ENCODE data around the gene SURF1.
"Not testable (repeated sequence)": the region's sequence is repeated elsewhere in the genome, so short reads cannot be mapped to it uniquely, and the experiment has no call there.

SURF1 gene

DNA sequence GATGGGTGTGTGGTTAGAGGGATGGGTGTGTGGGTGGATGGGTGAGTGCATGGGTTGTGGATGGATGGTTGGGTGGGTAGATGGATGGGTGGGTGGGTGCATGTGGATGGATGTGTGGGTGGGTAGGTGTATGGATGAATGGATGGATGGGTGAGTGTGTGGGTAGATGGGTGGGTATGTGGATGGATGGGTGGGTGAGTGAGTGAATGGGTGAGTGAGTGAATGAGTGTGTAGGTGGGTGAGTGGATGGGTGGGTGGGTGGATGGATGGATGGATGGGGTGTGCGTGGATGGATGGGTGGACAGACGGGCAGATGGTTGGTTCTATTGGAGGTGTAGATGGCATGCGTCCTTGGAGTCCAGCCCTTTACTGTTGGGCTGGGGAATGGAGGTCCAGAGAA, 37.1 kb upstream of the SURF1 start:
- Histone ChIP-seq H3K4me3 (ENCODE audit: insufficient read depth in 1 of 2, low read depth in 1 of 2, low read length in 2 of 2) (no peak overlapping the region), H3K4me1 (ENCODE audit: control insufficient read depth, insufficient read depth, low read depth, low read length) (no peaks in the 10 kb centered on the region), H2BK5ac (ENCODE audit: low read depth, low read length, poor library complexity, severe bottlenecking) (no peak overlapping the region), H3K4me2 (ENCODE audit: low read length, poor library complexity, severe bottlenecking) (no peak overlapping the region), H3K18ac (ENCODE audit: low read depth in 1 of 2, low read length in 2 of 2) (no peak overlapping the region), H3K9ac (ENCODE audit: low read length) (no peak overlapping the region), H4K8ac (ENCODE audit: low read length) (no peak overlapping the region), H3K4ac (ENCODE audit: low read depth in 1 of 2, low read length in 2 of 2) (no peak overlapping the region), H2AFZ (ENCODE audit: low read depth, low read length) (no peak overlapping the region), H3K23ac (ENCODE audit: low read length in 2 of 2) (no peak overlapping the region), H3K36me3 (ENCODE audit: control insufficient read depth in 1 of 2, insufficient read depth in 2 of 2, low read depth in 1 of 2, low read length in 2 of 2) (no peaks in the 10 kb centered on the region), H2BK120ac (ENCODE audit: low read depth, low read length) (no peak overlapping the region), H3K27ac (ENCODE audit: low read length, poor library complexity, severe bottlenecking) (no peak overlapping the region), H3K14ac (ENCODE audit: low read length in 2 of 2) (no peak overlapping the region), H2BK15ac (ENCODE audit: low read depth, poor library complexity, severe bottlenecking) (no peak overlapping the region), H3K9me3 (ENCODE audit: control insufficient read depth, low read length) (no peaks in the 10 kb centered on the region), H3K79me1 (replicated peaks; ENCODE audit: low read length, poor library complexity, severe bottlenecking) (no peaks in the 10 kb centered on the region), H3K27me3 (ENCODE audit: control insufficient read depth in 1 of 2, insufficient read depth in 1 of 2, low read length in 2 of 2) (peaks cover 39 to 59% of the 10 kb centered on the region in 2 experiments), H2BK12ac (ENCODE audit: low read length in 2 of 2) (no peak overlapping the region), H2AK5ac (ENCODE audit: low read length, severe bottlenecking) (no peak overlapping the region), H4K91ac (ENCODE audit: low read length) (no peak overlapping the region)
- no peak for DNase-seq
- 85% methylated on average over 3 of the region's 3 CpGs for WGBS

DNA sequence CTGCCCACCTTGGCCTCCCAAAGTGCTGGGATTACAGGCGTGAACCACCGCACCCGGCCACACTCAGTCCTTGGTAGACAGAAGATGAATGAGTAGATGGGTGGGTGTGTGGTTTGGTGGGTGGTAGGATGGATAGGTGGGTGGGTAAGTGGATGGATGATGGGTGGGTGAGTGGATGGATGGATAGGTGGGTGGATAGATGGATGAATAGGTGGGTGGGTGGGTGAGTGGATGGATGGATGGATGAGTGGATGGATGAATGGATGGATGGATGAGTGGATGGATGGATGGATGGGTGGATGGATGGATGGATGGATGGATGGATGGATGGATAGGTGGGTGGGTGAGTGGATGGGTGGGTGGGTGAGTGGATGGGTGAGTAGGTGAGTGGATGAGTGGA, 36.0 kb upstream of the SURF1 start:
- H3K14ac ChIP-seq (ENCODE audit: low read length in 2 of 2); H3K27ac ChIP-seq (ENCODE audit: low read length, poor library complexity, severe bottlenecking); H2BK5ac ChIP-seq (ENCODE audit: low read depth, low read length, poor library complexity, severe bottlenecking); H3K23ac ChIP-seq (ENCODE audit: low read length in 2 of 2); H3K4me1 ChIP-seq (ENCODE audit: control insufficient read depth, insufficient read depth, low read depth, low read length); H3K79me1 ChIP-seq (replicated peaks; ENCODE audit: low read length, poor library complexity, severe bottlenecking); DNase-seq; H3K18ac ChIP-seq (ENCODE audit: low read depth in 1 of 2, low read length in 2 of 2); H3K9me3 ChIP-seq (ENCODE audit: control insufficient read depth, low read length); H2BK12ac ChIP-seq (ENCODE audit: low read length in 2 of 2); H3K4me3 ChIP-seq (ENCODE audit: insufficient read depth in 1 of 2, low read depth in 1 of 2, low read length in 2 of 2); H2BK120ac ChIP-seq (ENCODE audit: low read depth, low read length); H2AK5ac ChIP-seq (ENCODE audit: low read length, severe bottlenecking); H3K4me2 ChIP-seq (ENCODE audit: low read length, poor library complexity, severe bottlenecking); H2AFZ ChIP-seq (ENCODE audit: low read depth, low read length); H2BK15ac ChIP-seq (ENCODE audit: low read depth, poor library complexity, severe bottlenecking); H3K9ac ChIP-seq (ENCODE audit: low read length); H4K8ac ChIP-seq (ENCODE audit: low read length); H3K4ac ChIP-seq (ENCODE audit: low read depth in 1 of 2, low read length in 2 of 2); H3K36me3 ChIP-seq (ENCODE audit: control insufficient read depth in 1 of 2, insufficient read depth in 2 of 2, low read depth in 1 of 2, low read length in 2 of 2); H4K91ac ChIP-seq (ENCODE audit: low read length): not testable (repeated sequence)
- WGBS = 94% methylated on average over 3 of the region's 3 CpGs
- peaks cover 30 to 52% of the 10 kb centered on the region in 2 experiments for H3K27me3 ChIP-seq (ENCODE audit: control insufficient read depth in 1 of 2, insufficient read depth in 1 of 2, low read length in 2 of 2)

DNA sequence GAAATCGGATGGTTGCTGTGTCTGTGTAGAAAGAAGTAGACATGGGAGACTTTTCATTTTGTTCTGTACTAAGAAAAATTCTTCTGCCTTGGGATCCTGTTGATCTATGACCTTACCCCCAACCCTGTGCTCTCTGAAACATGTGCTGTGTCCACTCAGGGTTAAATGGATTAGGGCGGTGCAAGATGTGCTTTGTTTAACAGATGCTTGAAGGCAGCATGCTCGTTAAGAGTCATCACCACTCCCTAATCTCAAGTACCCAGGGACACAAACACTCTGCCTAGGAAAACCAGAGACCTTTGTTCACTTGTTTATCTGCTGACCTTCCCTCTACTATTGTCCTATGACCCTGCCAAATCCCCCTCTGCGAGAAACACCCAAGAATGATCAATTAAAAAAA, 35.2 kb upstream of the SURF1 start:
- not testable (repeated sequence) for DNase-seq

DNA sequence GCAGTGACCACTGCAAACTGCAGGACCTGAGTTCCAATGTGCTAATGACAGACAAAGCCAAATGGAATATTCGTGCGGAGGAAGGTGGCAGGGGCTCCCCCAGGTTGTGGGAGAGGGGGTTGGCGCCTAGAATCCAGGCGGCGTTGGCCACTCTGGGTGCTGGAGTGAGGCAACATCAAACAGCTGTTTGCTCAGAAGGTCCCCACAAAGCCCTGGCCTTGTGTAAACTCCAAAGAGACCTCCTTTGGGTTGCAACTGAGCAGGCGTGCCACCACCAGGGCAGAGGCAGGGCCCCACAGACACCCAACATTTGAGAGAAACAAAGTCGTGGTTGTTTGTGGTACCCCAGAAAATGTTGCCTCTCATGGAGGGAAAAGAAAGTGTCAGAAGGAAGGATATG, 34.4 kb upstream of the SURF1 start:
- WGBS = 77% methylated on average over 7 of the region's 7 CpGs
- H3K18ac ChIP-seq (ENCODE audit: low read depth in 1 of 2, low read length in 2 of 2) = no peak overlapping the region

More for the DNA sequence above, 35.2 kb upstream of the SURF1 start:
- not testable (repeated sequence) for H2BK5ac ChIP-seq (ENCODE audit: low read depth, low read length, poor library complexity, severe bottlenecking); H2BK15ac ChIP-seq (ENCODE audit: low read depth, poor library complexity, severe bottlenecking); H3K18ac ChIP-seq (ENCODE audit: low read depth in 1 of 2, low read length in 2 of 2); H2AFZ ChIP-seq (ENCODE audit: low read depth, low read length); H3K79me1 ChIP-seq (replicated peaks; ENCODE audit: low read length, poor library complexity, severe bottlenecking); H3K23ac ChIP-seq (ENCODE audit: low read length in 2 of 2); H3K9me3 ChIP-seq (ENCODE audit: control insufficient read depth, low read length); H3K4me3 ChIP-seq (ENCODE audit: insufficient read depth in 1 of 2, low read depth in 1 of 2, low read length in 2 of 2); H4K8ac ChIP-seq (ENCODE audit: low read length); H4K91ac ChIP-seq (ENCODE audit: low read length); H2BK120ac ChIP-seq (ENCODE audit: low read depth, low read length); H2AK5ac ChIP-seq (ENCODE audit: low read length, severe bottlenecking); H3K14ac ChIP-seq (ENCODE audit: low read length in 2 of 2); H3K9ac ChIP-seq (ENCODE audit: low read length); H2BK12ac ChIP-seq (ENCODE audit: low read length in 2 of 2); H3K27ac ChIP-seq (ENCODE audit: low read length, poor library complexity, severe bottlenecking); H3K4me1 ChIP-seq (ENCODE audit: control insufficient read depth, insufficient read depth, low read depth, low read length); H3K4me2 ChIP-seq (ENCODE audit: low read length, poor library complexity, severe bottlenecking); H3K4ac ChIP-seq (ENCODE audit: low read depth in 1 of 2, low read length in 2 of 2); H3K36me3 ChIP-seq (ENCODE audit: control insufficient read depth in 1 of 2, insufficient read depth in 2 of 2, low read depth in 1 of 2, low read length in 2 of 2)
- H3K27me3 ChIP-seq (ENCODE audit: control insufficient read depth in 1 of 2, insufficient read depth in 1 of 2, low read length in 2 of 2) = peaks cover 25 to 43% of the 10 kb centered on the region in 2 experiments
- WGBS = no CpG with 5 or more reads among the region's 4 CpGs

More for the DNA sequence above, 34.4 kb upstream of the SURF1 start:
- Histone ChIP-seq H3K4me3 (ENCODE audit: insufficient read depth in 1 of 2, low read depth in 1 of 2, low read length in 2 of 2) (no peak overlapping the region), H2BK15ac (ENCODE audit: low read depth, poor library complexity, severe bottlenecking) (no peak overlapping the region), H4K91ac (ENCODE audit: low read length) (no peak overlapping the region), H3K27me3 (ENCODE audit: control insufficient read depth in 1 of 2, insufficient read depth in 1 of 2, low read length in 2 of 2) (peaks cover 24 to 37% of the 10 kb centered on the region in 2 experiments), H4K8ac (ENCODE audit: low read length) (no peak overlapping the region), H3K27ac (ENCODE audit: low read length, poor library complexity, severe bottlenecking) (no peak overlapping the region), H3K14ac (ENCODE audit: low read length in 2 of 2) (no peak overlapping the region), H2AFZ (ENCODE audit: low read depth, low read length) (no peak overlapping the region), H3K4me1 (ENCODE audit: control insufficient read depth, insufficient read depth, low read depth, low read length) (no peaks in the 10 kb centered on the region), H2BK12ac (ENCODE audit: low read length in 2 of 2) (no peak overlapping the region), H3K23ac (ENCODE audit: low read length in 2 of 2) (no peak overlapping the region), H3K4me2 (ENCODE audit: low read length, poor library complexity, severe bottlenecking) (no peak overlapping the region), H2AK5ac (ENCODE audit: low read length, severe bottlenecking) (no peak overlapping the region), H2BK120ac (ENCODE audit: low read depth, low read length) (no peak overlapping the region), H3K9me3 (ENCODE audit: control insufficient read depth, low read length) (no peaks in the 10 kb centered on the region), H3K4ac (ENCODE audit: low read depth in 1 of 2, low read length in 2 of 2) (no peak overlapping the region), H3K79me1 (replicated peaks; ENCODE audit: low read length, poor library complexity, severe bottlenecking) (no peaks in the 10 kb centered on the region), H3K36me3 (ENCODE audit: control insufficient read depth in 1 of 2, insufficient read depth in 2 of 2, low read depth in 1 of 2, low read length in 2 of 2) (no peaks in the 10 kb centered on the region), H3K9ac (ENCODE audit: low read length) (no peak overlapping the region), H2BK5ac (ENCODE audit: low read depth, low read length, poor library complexity, severe bottlenecking) (no peak overlapping the region)
- DNase-seq = no peak
